Naive thymus-derived CD4-positive, alpha-beta T cell (primary cell): ENCODE data around the gene SNX24. TPM values are rescaled to one million over a fixed set of nuclear protein-coding genes. Genes with fewer than 3 reads are reported as not detected.

Experiments used
- ATAC-seq: fragments of 150-1000 bp; cut with Tn5 transposase; 2 replicates; pipeline ENCODE4 v1.10.0; 2021; ENCODE audit warnings: mild to moderate bottlenecking, moderate library complexity
- CTCF ChIA-PET: fragments of 350-600 bp; sonication (Branson Sonifier 250); formaldehyde crosslinking; loops from one replicate; lab custom pipeline; 2021; ENCODE audit warnings: antibody characterized with exemption; lab: Charles Lee
- POLR2A ChIA-PET: fragments of 350-600 bp; sonication (Branson Sonifier 250); formaldehyde crosslinking; loops from one replicate; lab custom pipeline; 2021; ENCODE audit warnings: antibody characterized with exemption, inconsistent platforms; lab: Charles Lee
- DNase-seq, 9 donors: peaks; one replicate each; pipeline versions ENCODE4 v3.0.0 to v3.0.0-alpha.2; 2020 to 2022; ENCODE audit warnings: mixed read lengths in 1 of 9
- H3K27ac ChIP-seq: one replicate; pipeline ENCODE4 v1.7.0; 2013; ENCODE audit warnings: mild to moderate bottlenecking, low read depth, low read length, moderate library complexity
- H3K27me3 ChIP-seq, 2 donors: one replicate each; pipeline ENCODE4 v1.7.0; 2013; ENCODE audit warnings: low read length in 2 of 2, mild to moderate bottlenecking in 2 of 2, moderate library complexity in 2 of 2; ENCODE audit not compliant: control insufficient read depth in 2 of 2, insufficient read depth in 2 of 2
- H3K36me3 ChIP-seq, 3 experiments: 1 replicate in 2 of 3; 2 replicates in 1 of 3; pipeline ENCODE4 v1.7.0; 2013; ENCODE audit warnings: low read length in 3 of 3, mild to moderate bottlenecking in 3 of 3, moderate library complexity in 1 of 3; ENCODE audit not compliant: insufficient read depth in 3 of 3, control insufficient read depth in 2 of 3
- H3K4me1 ChIP-seq, 2 donors: one replicate each; pipeline ENCODE4 v1.7.0; 2013; ENCODE audit warnings: low read length in 2 of 2, mild to moderate bottlenecking in 2 of 2, moderate library complexity in 1 of 2; ENCODE audit not compliant: control insufficient read depth in 2 of 2, insufficient read depth in 2 of 2
- H3K4me3 ChIP-seq: 2 replicates; pipeline ENCODE4 v1.7.0; 2013; ENCODE audit warnings: mild to moderate bottlenecking, low read length
- H3K9me3 ChIP-seq, 3 experiments: 1 replicate in 2 of 3; 2 replicates in 1 of 3; pipeline ENCODE4 v1.7.0; 2013; ENCODE audit warnings: low read length in 3 of 3; ENCODE audit not compliant: control insufficient read depth in 2 of 3
- H3K27ac Mint-ChIP-seq, 9 donors: one replicate each; pipeline ENCODE4 v1.8.0; 2020 to 2022; ENCODE audit warnings: mixed read lengths in 9 of 9, mild to moderate bottlenecking in 8 of 9, moderate library complexity in 5 of 9, inconsistent platforms in 2 of 9
- H3K27me3 Mint-ChIP-seq, 5 donors: one replicate each; pipeline ENCODE4 v1.8.0; 2021 to 2022; ENCODE audit warnings: mixed read lengths in 5 of 5, mild to moderate bottlenecking in 1 of 5
- H3K36me3 Mint-ChIP-seq, 5 donors: one replicate each; pipeline ENCODE4 v1.8.0; 2020 to 2022; ENCODE audit warnings: mixed read lengths in 5 of 5, mild to moderate bottlenecking in 3 of 5, inconsistent platforms in 1 of 5
- H3K4me1 Mint-ChIP-seq, 7 donors: one replicate each; pipeline ENCODE4 v1.8.0; 2020 to 2022; ENCODE audit warnings: mixed read lengths in 7 of 7, mild to moderate bottlenecking in 3 of 7, inconsistent platforms in 1 of 7
- H3K4me3 Mint-ChIP-seq, 10 donors: one replicate each; pipeline ENCODE4 v1.8.0; 2020 to 2022; ENCODE audit warnings: mild to moderate bottlenecking in 10 of 10, mixed read lengths in 10 of 10, moderate library complexity in 6 of 10, inconsistent platforms in 2 of 10
- H3K9me3 Mint-ChIP-seq, 11 donors: one replicate each; pipeline ENCODE4 v1.8.0; 2020 to 2022; ENCODE audit warnings: mixed read lengths in 11 of 11, mild to moderate bottlenecking in 4 of 11, inconsistent platforms in 1 of 11, moderate library complexity in 1 of 11
- intact Hi-C, 2 donors: fragments of 100-400 bp; cut with micrococcal nuclease; formaldehyde crosslinking; loops; one replicate each; pipeline ENCODE4 v1.15.1; 2023
- polyA plus RNA-seq, 2 donors: library from polyadenylated mRNA; unstranded; fragments of 300-500 nt; fragmentation: Illumina TruSeq; gene quantifications; one replicate each; pipeline ENCODE4 v1.2.3, GENCODE V29; 2021
- total RNA-seq, 6 experiments: library from RNA in 5 of 6; stranded (reverse) in 5 of 6; gene quantifications; 1 replicate in 5 of 6; 2 replicates in 1 of 6; pipeline ENCODE4 v1.2.3 and lab custom pipeline; 2021 to 2026

SNX24 gene
- total and polyA plus RNA-seq, 7 experiments from 2014 or later, result 1.2 to 3.5 (median 2.1) TPM

DNA sequence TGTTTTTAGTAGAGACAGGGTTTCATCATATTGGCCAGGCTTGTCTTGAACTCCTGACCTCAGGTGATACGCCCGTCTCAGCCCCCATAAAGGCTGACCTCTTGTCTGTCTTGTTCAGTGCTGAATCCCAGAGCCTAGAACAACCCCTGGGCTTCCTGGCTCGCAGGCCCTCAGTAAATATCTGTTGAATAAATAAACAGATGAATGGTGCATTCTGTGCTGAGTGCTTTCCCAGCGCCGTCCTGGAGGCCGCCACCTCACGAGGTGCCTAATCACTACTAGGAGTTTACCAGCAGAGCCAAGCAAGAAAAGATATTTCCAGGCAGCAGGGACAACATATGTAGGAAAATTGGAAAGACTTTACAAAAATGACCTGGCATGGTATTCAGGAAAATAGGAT is 88.5 kb downstream of the SNX24 start:
- Histone ChIP-seq H3K27ac (no peak overlapping the region), H3K9me3 (no peaks in the 10 kb centered on the region), H3K4me1 (no peaks in the 10 kb centered on the region), H3K27me3 (no peaks in the 10 kb centered on the region), H3K36me3 (no peaks in the 10 kb centered on the region), H3K4me3 (no peak overlapping the region)
- ATAC-seq (no peak), DNase-seq (no peak)
- Mint-ChIP-seq H3K27ac (no peak overlapping the region), H3K9me3 (peaks cover 0 to 1% (median 0%) of the 10 kb centered on the region in 11 donors), H3K36me3 (no peaks in the 10 kb centered on the region), H3K4me1 (no peaks in the 10 kb centered on the region), H3K27me3 (peaks cover 0 to 4% (median 0%) of the 10 kb centered on the region in 5 donors), H3K4me3 (no peak overlapping the region)
- ChIA-PET CTCF (no interaction called here), POLR2A (no interaction called here)
- intact Hi-C loops, result no loop called here

DNA sequence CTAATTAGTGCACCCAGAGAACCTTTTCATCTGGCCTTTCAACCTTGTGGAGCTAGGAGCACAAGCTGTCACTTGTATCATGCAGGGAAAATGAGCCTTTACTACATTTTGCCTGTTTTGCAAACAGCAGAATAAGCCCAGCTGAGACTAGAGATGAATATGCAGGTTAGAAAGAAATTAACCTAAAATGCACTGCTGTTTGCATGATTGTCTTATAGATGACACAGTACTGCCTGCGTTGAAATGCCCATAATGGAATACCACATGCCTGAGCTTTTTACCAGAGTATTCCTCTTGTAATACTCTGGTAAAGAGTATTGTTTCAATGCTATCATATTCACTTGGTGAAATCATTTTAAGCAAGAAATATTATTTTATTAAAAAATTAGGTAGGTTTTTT is 90.7 kb downstream of the SNX24 start:
- H3K9me3 Mint-ChIP-seq, result peaks cover 0 to 1% (median 0%) of the 10 kb centered on the region in 11 donors
- H3K4me1 Mint-ChIP-seq, result no peaks in the 10 kb centered on the region
- ChIA-PET CTCF (no interaction called here), POLR2A (no interaction called here)
- peaks cover 0 to 5% (median 0%) of the 10 kb centered on the region in 5 donors for H3K27me3 Mint-ChIP-seq
- Histone ChIP-seq H3K36me3 (no peaks in the 10 kb centered on the region), H3K4me3 (no peak overlapping the region), H3K4me1 (no peaks in the 10 kb centered on the region), H3K27me3 (no peaks in the 10 kb centered on the region), H3K9me3 (no peaks in the 10 kb centered on the region), H3K27ac (no peak overlapping the region)
- DNase-seq (no peak), ATAC-seq (no peak)
- H3K4me3 Mint-ChIP-seq, result no peak overlapping the region
- no peak overlapping the region for H3K27ac Mint-ChIP-seq
- peaks cover 0 to 8% (median 1%) of the 10 kb centered on the region in 5 donors for H3K36me3 Mint-ChIP-seq
- intact Hi-C loops, result no loop called here

DNA sequence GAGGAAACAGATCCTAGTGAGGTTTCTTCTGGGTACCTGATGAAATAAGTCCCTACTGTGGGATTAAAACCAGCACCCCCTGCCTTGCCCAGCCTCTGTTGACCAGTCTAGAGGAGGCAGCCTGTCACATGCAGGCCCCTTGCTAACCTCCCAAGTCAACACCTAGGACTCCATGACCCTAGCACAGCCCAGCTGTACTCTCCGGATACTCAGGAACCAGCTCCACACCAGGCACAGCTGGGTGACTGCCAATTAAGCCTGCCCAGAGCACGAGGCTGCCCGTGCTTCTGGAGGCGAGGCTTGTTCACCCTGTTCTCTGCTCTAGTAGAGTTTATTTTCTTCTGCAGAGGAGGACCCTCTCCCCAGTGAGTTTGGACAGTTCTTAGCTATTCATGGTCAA is 92.5 kb downstream of the SNX24 start:
- Mint-ChIP-seq H3K27me3 (peaks cover 0 to 8% (median 0%) of the 10 kb centered on the region in 5 donors), H3K4me1 (no peaks in the 10 kb centered on the region), H3K4me3 (no peak overlapping the region), H3K9me3 (peaks cover 0 to 1% (median 0%) of the 10 kb centered on the region in 11 donors), H3K36me3 (peaks cover 0 to 13% (median 4%) of the 10 kb centered on the region in 5 donors), H3K27ac (no peak overlapping the region)
- H3K4me1 ChIP-seq, result no peaks in the 10 kb centered on the region
- H3K4me3 ChIP-seq, result no peak overlapping the region
- no peak overlapping the region for H3K27ac ChIP-seq
- no peaks in the 10 kb centered on the region for H3K36me3 ChIP-seq
- ChIA-PET POLR2A (no interaction called here), CTCF (interaction anchor here (1.0 kb wide), 1 partner anchor 234 kb away, joined by 3 read pairs; no protein-coding TSS in a partner anchor)
- no peaks in the 10 kb centered on the region for H3K27me3 ChIP-seq
- no peak for ATAC-seq
- intact Hi-C loops, result no loop called here
- H3K9me3 ChIP-seq, result no peaks in the 10 kb centered on the region
- DNase-seq, result no peak

DNA sequence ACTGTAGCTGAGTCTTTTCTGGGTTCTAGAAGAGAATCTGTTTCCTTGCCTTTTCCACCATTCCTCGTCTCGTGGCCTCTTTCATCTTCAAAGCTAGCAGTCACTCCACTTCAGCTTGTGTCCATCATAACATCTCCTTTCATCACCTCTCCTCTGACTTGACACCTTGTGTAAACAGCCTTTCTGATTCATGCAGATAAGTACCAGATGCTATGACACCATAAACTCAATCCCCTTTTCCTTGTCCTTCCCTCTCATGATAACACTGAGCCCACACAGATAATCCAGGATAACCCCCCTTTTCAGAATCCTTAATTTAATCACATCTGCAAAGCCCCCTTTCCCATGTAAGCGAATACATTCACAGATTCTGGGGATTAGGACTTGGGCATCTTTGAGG is 95.5 kb downstream of the SNX24 start:
- Histone ChIP-seq H3K9me3 (no peaks in the 10 kb centered on the region), H3K4me3 (no peak overlapping the region), H3K36me3 (no peaks in the 10 kb centered on the region), H3K27me3 (no peaks in the 10 kb centered on the region), H3K27ac (no peak overlapping the region), H3K4me1 (no peaks in the 10 kb centered on the region)
- intact Hi-C loops, result no loop called here
- Mint-ChIP-seq H3K4me1 (no peaks in the 10 kb centered on the region), H3K9me3 (peaks cover 0 to 1% (median 0%) of the 10 kb centered on the region in 11 donors), H3K27me3 (peaks cover 0 to 8% (median 0%) of the 10 kb centered on the region in 5 donors), H3K27ac (no peak overlapping the region), H3K36me3 (peaks cover 0 to 13% (median 4%) of the 10 kb centered on the region in 5 donors), H3K4me3 (no peak overlapping the region)
- CTCF ChIA-PET, result no interaction called here
- no peak for DNase-seq
- POLR2A ChIA-PET, result no interaction called here
- no peak for ATAC-seq

DNA sequence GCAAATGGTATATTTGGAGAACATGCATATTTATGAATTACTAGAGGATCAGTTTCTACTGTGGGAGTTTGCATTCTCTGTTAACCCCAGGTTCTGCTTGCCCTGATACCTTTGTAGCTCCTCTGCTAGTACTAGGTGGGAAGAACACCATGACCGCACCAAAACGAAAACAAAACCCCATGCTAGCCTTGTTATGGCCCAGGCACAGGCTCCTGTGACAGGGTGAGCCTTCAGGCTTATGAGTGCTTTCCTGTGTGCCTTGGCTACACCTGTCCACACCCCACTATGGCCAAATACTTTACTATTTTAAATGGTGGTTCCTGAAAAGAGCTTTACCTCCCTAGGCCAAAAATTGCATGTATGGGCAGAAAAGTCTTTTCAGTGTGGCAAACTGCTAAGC is 96.3 kb downstream of the SNX24 start:
- ATAC-seq (no peak), DNase-seq (no peak)
- CTCF ChIA-PET, result no interaction called here
- Mint-ChIP-seq H3K27ac (no peak overlapping the region), H3K4me1 (no peaks in the 10 kb centered on the region), H3K27me3 (peaks cover 0 to 8% (median 0%) of the 10 kb centered on the region in 5 donors), H3K36me3 (peaks cover 0 to 14% (median 4%) of the 10 kb centered on the region in 5 donors), H3K9me3 (peaks cover 0 to 1% (median 0%) of the 10 kb centered on the region in 11 donors), H3K4me3 (no peak overlapping the region)
- H3K36me3 ChIP-seq, result no peaks in the 10 kb centered on the region
- no peak overlapping the region for H3K4me3 ChIP-seq
- no peaks in the 10 kb centered on the region for H3K4me1 ChIP-seq
- no peaks in the 10 kb centered on the region for H3K9me3 ChIP-seq
- H3K27me3 ChIP-seq, result no peaks in the 10 kb centered on the region
- intact Hi-C loops, result no loop called here
- no peak overlapping the region for H3K27ac ChIP-seq
- POLR2A ChIA-PET, result no interaction called here

DNA sequence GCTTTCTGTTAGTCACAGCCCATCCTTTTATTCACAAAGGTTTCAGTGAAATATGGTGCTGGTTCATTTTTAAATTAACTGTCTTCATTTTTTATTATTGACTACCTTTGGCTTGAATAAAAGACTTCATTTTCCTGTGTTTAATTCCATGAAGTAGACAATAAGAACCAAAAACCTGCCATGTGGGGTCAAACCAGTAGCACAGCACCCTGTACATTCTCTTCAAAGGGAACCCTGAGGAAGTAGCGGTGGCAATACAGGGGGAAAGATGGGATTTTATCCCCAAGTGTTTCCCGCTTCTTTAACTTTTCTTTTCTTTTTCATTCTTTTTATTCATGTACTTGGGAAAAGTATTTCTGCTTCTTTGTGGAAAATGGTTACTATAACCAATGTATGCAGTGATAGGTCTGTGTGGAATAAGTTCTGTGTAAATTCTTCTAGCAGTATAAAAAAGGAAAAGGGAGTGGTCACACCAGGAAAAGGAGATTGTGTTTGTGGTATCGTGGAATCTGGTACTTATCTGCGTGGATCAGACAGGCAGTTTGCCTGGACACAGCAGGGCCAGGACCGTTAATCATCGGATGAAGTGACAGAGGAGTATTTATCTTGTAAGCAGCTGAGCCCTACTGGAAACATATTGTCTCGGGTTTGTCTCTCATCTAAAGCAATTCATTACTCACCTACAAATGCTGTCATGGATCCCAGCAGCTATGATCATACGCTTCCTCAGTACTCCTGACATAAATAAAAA is 96.9 kb downstream of the SNX24 start:
- H3K27me3 ChIP-seq, result no peaks in the 10 kb centered on the region
- no peak overlapping the region for H3K4me3 ChIP-seq
- Mint-ChIP-seq H3K27me3 (peaks cover 0 to 8% (median 0%) of the 10 kb centered on the region in 5 donors), H3K4me3 (no peak overlapping the region), H3K4me1 (no peaks in the 10 kb centered on the region), H3K27ac (no peak overlapping the region), H3K9me3 (no peaks in the 10 kb centered on the region), H3K36me3 (peaks cover 0 to 16% (median 4%) of the 10 kb centered on the region in 5 donors)
- intact Hi-C loops, result no loop called here
- no peak overlapping the region for H3K27ac ChIP-seq
- DNase-seq (no peak), ATAC-seq (no peak)
- CTCF ChIA-PET, result no interaction called here
- no peaks in the 10 kb centered on the region for H3K36me3 ChIP-seq
- no peaks in the 10 kb centered on the region for H3K9me3 ChIP-seq
- H3K4me1 ChIP-seq, result no peaks in the 10 kb centered on the region
- POLR2A ChIA-PET, result interaction anchor here (0.6 kb wide), 1 partner anchor 10 kb away, joined by 4 read pairs; no protein-coding TSS in a partner anchor
